GM19438 (cell line): ENCODE measurements around the gene NUPR1.
"Not testable (repeated sequence)": the region's sequence is repeated elsewhere in the genome, so short reads cannot be mapped to it uniquely, and the experiment has no call there.

Experiments used
- ATAC-seq: cut with Tn5 transposase; IDR thresholded peaks from one replicate; pipeline ENCODE4 v1.9.1; 2021; ENCODE audit warnings: low read depth; ENCODE audit not compliant: unreplicated experiment

Gene NUPR1

GRCh38 chr16:28527985-28528384 is 10.8 kb downstream of the NUPR1 start:
- no peak for ATAC-seq

- ATAC-seq, result not testable (repeated sequence)
These were observed 11.5 kb downstream of the NUPR1 start for GRCh38 chr16:28527100-28527785.

DNA sequence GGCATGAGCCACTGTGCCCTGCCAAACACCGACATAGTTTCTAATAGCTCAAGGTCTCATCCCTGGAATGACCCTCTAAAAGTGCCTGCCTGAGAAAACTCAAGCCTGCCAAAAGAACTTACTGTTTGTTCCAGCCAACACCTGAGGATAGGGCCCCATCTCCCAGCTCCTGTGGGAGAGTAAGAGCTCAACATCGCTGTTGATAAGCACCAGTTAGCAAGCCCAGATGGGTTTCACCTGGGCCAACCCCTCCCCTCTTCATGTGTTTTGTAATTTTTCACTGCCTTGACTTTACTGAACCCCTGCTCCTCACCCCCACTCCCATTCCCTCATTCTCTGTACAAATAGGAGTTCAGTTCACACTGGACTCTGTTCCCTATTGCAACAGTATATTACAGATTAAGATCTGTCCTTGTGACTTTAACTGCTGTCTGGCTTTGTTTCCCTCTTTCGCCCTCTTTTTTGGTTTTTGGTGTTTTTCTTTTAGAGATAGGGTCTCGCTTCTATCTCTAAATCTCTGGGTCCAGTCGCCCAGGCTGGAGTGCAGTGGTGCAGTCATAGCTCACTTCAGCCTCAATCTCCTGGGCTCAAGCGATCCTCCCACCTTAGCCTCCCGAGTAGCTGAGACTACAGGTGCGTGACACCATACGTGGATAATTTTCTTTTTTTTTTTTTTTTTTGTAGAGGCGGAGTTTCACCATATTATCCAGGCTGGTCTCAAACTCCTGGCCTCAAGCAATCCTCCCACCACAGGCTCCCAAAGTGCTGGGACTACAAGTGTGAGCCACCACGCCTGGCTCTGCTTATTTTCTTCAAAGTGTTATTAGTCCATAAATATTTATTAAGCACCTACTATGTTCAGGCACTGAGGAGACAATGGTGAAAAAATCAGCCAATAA is 12.3 kb downstream of the NUPR1 start:
- no peak for ATAC-seq

DNA sequence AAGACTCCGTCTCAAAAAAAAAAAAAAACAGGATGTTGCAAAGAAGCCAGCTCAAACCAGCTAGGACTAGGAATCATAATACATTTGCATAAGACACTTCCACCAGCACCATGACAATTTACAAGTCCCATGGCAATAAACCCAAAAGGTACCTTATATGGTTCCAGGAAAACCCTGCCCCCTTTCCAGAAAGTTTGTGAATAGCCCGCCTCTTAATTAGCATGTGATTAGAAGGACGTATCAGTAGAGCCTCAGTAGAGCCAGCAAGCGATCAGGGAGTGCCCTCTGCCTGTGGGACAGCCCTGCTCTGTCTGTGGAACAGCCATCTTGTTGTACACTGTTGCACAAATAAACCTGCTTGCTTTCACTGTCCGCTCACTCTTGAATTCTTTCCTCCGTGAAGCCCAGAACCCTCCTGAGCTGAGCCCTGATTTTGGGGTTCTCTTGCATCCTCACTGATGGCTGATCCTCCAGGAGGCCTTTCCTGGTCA is 14.0 kb downstream of the NUPR1 start:
- ATAC-seq, result no peak

- ATAC-seq, result no peak
These were observed 16.0 kb downstream of the NUPR1 start for GRCh38 chr16:28522792-28523191.

DNA sequence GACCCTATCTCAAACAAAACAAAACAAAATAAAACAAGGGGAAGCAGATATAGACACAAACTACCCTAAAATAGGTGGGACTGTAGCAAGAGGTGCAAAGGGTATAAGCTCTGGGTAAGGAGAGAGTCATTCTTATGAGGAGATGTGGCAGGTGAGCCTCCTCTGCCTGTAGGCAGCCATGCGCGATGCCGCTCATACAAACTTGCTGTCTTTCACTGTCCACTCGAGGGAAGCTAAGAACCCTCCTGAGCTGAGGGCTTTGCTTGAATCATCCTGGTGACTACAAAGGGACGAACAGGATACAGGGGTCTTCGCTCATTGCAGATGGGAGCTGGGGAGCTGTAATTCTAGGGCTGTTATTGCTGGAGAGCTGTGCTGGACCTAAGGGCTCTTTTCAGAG is 17.3 kb downstream of the NUPR1 start:
- ATAC-seq, result no peak

DNA sequence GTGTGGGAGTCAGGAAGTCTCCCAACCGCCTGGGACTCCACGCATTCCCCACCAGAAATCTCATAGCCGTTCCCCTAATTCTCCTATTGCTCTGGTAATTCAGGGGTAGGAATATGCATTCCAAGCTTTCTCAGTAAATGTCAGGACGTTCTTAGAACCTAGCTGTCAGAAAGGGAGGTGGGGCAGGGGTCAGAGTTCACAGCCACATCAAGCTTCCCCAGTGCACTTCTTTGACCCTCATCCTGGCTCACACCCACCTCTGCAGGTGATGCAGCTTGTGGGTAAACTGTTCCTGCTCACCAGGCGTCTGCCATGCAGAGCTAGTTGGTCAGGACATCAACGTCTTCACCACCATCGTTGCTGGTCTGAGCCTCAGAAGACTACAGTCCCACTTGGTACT is 18.1 kb downstream of the NUPR1 start:
- ATAC-seq, result no peak

DNA sequence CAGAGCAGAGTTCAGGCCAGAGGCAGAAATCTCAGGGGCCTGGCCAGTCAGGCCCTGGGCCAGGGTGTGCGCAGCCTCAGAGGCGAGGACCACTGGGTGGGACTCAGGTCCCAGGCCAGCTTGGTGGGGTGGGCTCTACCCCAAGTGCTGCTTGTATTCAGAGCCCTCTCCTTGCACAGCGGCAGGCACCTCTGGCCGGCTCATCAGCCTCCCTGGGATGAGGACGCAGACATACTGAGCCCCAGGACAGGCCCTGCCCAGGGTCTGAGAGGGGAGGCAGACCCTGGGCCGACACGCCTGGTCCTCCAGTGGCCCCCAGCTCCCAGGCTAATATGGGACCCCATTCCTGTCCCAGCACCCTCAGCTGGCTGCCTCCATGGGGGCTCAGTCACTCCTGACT is 24.5 kb downstream of the NUPR1 start:
- no peak for ATAC-seq

GRCh38 chr16:28513484-28514181 is 25.1 kb downstream of the NUPR1 start:
- no peak for ATAC-seq

- ATAC-seq, result no peak
These were observed 26.7 kb downstream of the NUPR1 start for GRCh38 chr16:28511801-28512789.

DNA sequence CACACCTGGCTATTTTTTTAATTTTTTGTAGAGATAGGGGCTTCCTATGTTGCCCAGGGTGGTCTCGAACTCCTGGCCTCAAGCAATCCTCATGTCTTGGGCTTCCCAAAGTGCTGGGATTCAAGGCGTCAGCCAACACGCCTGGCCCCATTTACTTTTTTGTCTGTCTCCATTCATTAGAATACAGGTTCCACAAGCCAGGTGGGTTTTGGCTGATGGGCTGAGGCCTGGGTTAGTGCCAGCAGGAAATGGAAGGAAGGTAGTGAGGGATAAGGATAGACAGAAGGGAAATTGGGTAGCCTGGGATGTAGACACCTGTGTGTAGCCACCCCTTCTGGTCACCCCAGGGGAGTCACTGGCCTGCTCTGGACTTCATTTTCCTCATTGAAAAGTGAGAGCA is 27.7 kb downstream of the NUPR1 start:
- no peak for ATAC-seq

DNA sequence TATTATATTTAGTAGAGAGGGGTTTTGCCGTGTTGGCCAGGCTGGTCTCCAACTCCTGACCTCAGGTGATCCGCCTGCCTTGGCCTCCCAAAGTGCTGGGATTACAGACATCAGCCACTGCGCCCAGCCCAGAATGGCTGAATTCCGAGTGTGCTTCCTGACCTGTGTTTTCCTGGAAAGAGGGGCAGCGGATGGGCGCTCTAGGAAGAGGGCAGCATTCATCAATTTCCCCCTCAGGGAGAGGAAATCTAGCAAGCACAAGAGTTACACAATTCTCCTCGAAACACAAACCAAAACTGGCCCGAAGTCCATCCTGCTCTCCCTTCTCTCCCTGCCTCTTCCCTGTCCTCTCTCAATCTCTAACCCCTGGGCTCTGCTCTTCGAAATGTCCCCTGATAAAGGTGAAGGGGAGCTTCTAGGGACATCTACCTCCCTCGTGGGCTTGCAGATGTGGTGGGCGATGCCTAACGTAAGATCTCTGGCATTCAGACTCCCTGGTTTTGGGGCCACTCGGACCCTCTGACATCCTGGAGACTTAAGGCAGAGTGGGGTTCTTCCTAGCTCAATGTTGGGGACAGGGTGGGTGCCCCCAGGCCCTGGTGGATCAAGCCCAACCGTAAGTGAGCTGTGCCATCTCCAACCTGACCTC is 33.2 kb downstream of the NUPR1 start:
- no peak for ATAC-seq

DNA sequence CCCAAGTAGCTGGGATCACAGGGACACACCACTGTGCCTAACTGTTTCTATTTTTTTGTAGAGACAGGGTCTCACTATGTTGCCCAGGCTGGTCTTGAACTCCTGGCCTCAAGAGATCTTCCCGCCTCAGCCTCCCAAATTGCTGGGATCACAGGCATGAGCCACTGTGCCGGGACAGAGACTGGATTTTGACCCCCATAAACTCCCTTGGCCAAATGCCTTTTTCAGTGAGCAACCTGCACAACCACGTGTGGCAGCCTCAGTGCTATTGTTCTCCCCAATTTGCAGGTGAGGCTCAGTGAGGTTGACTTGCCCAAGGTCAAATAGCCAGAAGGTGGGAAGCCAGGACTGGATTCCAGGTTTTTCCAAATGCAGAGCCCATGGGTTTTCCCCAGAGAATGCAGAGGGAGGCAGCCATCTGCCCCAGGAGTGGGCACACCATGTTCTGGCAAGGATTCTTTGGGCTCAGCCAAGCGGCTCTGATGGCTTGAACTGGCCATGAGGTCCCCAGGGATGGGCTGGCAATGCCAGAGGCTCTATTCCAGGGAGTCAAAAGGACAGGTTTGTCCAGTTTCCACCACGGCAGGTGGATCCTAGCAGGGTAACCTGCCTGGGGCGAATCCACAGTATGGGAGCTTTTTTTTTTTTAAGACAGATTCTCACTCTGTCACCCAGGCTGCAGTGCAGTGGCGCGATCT is 33.9 kb downstream of the NUPR1 start:
- ATAC-seq, result no peak

GRCh38 chr16:28503470-28504259 is 35.1 kb downstream of the NUPR1 start:
- no peak for ATAC-seq

DNA sequence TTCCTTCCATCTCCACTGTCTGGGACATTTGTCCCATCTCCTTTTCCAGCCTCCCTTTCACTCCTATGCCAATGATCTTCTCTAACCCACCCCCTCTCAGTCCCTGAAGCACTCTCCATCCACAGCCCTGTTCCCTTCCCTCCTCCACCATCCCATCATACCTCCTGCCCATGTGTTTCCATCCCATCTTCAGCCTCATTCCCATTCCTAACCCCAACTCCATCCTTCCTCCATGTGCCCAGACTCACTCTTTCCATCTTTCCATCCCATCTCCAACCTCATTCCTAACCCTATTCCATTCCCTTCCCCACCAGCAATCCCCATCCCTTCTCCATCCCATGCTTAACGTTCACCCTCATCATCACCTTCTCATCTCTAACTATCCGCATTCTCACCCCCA is 36.5 kb downstream of the NUPR1 start:
- ATAC-seq, result no peak

GRCh38 chr16:28501258-28502232 is 37.2 kb downstream of the NUPR1 start:
- no peak for ATAC-seq
